ENCODE measurements around the gene C3orf49.
A peak's percentile ranks its signal among the peaks of the same experiment; 100 is the strongest.

The C3orf49 gene

GRCh38 chr3:63851287-63851686 lies 32.2 kb downstream of the C3orf49 start:
- no peak for DNase-seq

GRCh38 chr3:63853106-63853505 lies 34.0 kb downstream of the C3orf49 start:
- DNase-seq, result no peak

GRCh38 chr3:63855333-63855940 lies 36.3 kb downstream of the C3orf49 start:
- no peak for DNase-seq

GRCh38 chr3:63857311-63857710 lies 38.2 kb downstream of the C3orf49 start:
- peak; percentile 40 for DNase-seq

- DNase-seq, result no peak
These were observed 41.7 kb downstream of the C3orf49 start for GRCh38 chr3:63860776-63861175.

- no peak for DNase-seq
These were observed 42.2 kb downstream of the C3orf49 start for GRCh38 chr3:63861306-63861705.

- no peak for DNase-seq
These were observed 43.7 kb downstream of the C3orf49 start for GRCh38 chr3:63862804-63863149.

GRCh38 chr3:63863150-63864007 lies 44.3 kb downstream of the C3orf49 start, which contains the start of the genes ATXN7 and THOC7:
Gene ATXN7, plus strand, starts transcription at chr3:63863867. Its CDS starts 48,732 bp downstream, at chr3:63912599.
Gene THOC7, minus strand, starts transcription at chr3:63863805. Its CDS starts 15 bp downstream, at chr3:63863790.
- DNase-seq, result peak; percentile 74

- peak; percentile 29 for DNase-seq
These were observed 45.2 kb downstream of the C3orf49 start for GRCh38 chr3:63864008-63864964.

- no peak for DNase-seq
These were observed 45.8 kb downstream of the C3orf49 start for GRCh38 chr3:63864965-63865327.

GRCh38 chr3:63867225-63867624 lies 48.1 kb downstream of the C3orf49 start:
- DNase-seq, result no peak

GRCh38 chr3:63869940-63870614 lies 51.0 kb downstream of the C3orf49 start:
- DNase-seq, result no peak

- DNase-seq, result no peak
These were observed 51.5 kb downstream of the C3orf49 start for GRCh38 chr3:63870615-63871005.

- DNase-seq, result peak; percentile 82
These were observed 53.2 kb downstream of the C3orf49 start for GRCh38 chr3:63872135-63872924.

- DNase-seq, result no peak
These were observed 55.7 kb downstream of the C3orf49 start for GRCh38 chr3:63874769-63875168.

- no peak for DNase-seq
These were observed 56.4 kb downstream of the C3orf49 start for GRCh38 chr3:63875510-63875909.

GRCh38 chr3:63876260-63876659 lies 57.2 kb downstream of the C3orf49 start:
- DNase-seq, result no peak

- DNase-seq, result peak; percentile 65
These were observed 58.8 kb downstream of the C3orf49 start for GRCh38 chr3:63877737-63878393.

- no peak for DNase-seq
These were observed 59.4 kb downstream of the C3orf49 start for GRCh38 chr3:63878394-63879060.

- no peak for DNase-seq
These were observed 61.6 kb downstream of the C3orf49 start for GRCh38 chr3:63880653-63881052.
